HepG2 (cell line): ENCODE results near the gene NDUFV1. TPM values are rescaled to one million over a fixed set of nuclear protein-coding genes. Genes with fewer than 3 reads are reported as not detected.
A peak's percentile ranks its signal among the peaks of the same experiment; 100 is the strongest.

Source experiments
- CSRNP2 ChIP-seq: sonication (generic); formaldehyde crosslinking; conservative IDR thresholded peaks from 2 replicates; pipeline ENCODE4 v1.8.0; 2022; ENCODE audit warnings: low read depth, missing genetic modification reagents
- GMEB1 ChIP-seq: sonication (generic); formaldehyde crosslinking; IDR thresholded peaks from 2 replicates; pipeline ENCODE4 v1.5.1; 2020; ENCODE audit warnings: missing genetic modification reagents, mild to moderate bottlenecking, borderline replicate concordance
- HDAC1 ChIP-seq: sonication (generic); formaldehyde crosslinking; IDR thresholded peaks from 2 replicates; pipeline ENCODE4 v1.5.1; 2020; ENCODE audit warnings: mild to moderate bottlenecking, missing genetic modification reagents
- ISL2 ChIP-seq: sonication (generic); formaldehyde crosslinking; IDR thresholded peaks from 2 replicates; pipeline ENCODE4 v1.5.0; 2020; ENCODE audit warnings: missing genetic modification reagents
- KLF12 ChIP-seq: sonication (generic); formaldehyde crosslinking; IDR thresholded peaks from 2 replicates; pipeline ENCODE4 v1.4.0; 2020; ENCODE audit warnings: missing genetic modification reagents, borderline replicate concordance
- NFAT5 ChIP-seq: sonication (generic); formaldehyde crosslinking; IDR thresholded peaks from 2 replicates; pipeline ENCODE4 v1.4.0; 2020; ENCODE audit warnings: missing genetic modification reagents
- PHB2 ChIP-seq: fragments of 450-650 bp; IDR thresholded peaks from 2 replicates; pipeline ENCODE4 v1.6.1; 2018; ENCODE audit not compliant: partially characterized antibody
- SPEN ChIP-seq: sonication (generic); formaldehyde crosslinking; IDR thresholded peaks from 2 replicates; pipeline ENCODE4 v1.5.1; 2020; ENCODE audit warnings: low read depth, mild to moderate bottlenecking, missing genetic modification reagents
- SSRP1 ChIP-seq: IDR thresholded peaks from 2 replicates; pipeline ENCODE4 v1.6.1; 2016; ENCODE audit warnings: control low read depth
- ZNF10 ChIP-seq: sonication (generic); formaldehyde crosslinking; IDR thresholded peaks from 2 replicates; pipeline ENCODE4 v1.4.0; 2020; ENCODE audit warnings: mild to moderate bottlenecking, low read depth, missing genetic modification reagents, borderline replicate concordance
- ZNF597 ChIP-seq: sonication (generic); formaldehyde crosslinking; IDR thresholded peaks from 2 replicates; pipeline ENCODE4 v1.5.0; 2020; ENCODE audit warnings: missing genetic modification reagents
- ZNF75D ChIP-seq: sonication (generic); formaldehyde crosslinking; IDR thresholded peaks from 2 replicates; pipeline ENCODE4 v1.8.1; 2023; ENCODE audit warnings: missing genetic modification reagents, mild to moderate bottlenecking, borderline replicate concordance
- ZNF782 ChIP-seq: sonication (generic); formaldehyde crosslinking; IDR thresholded peaks from 2 replicates; pipeline ENCODE4 v1.4.0; 2020; ENCODE audit warnings: missing genetic modification reagents, mild to moderate bottlenecking, borderline replicate concordance
- ZNF891 ChIP-seq: sonication (generic); formaldehyde crosslinking; IDR thresholded peaks from 2 replicates; pipeline ENCODE4 v1.5.0; 2020; ENCODE audit warnings: mild to moderate bottlenecking, missing genetic modification reagents
- polyA plus RNA-seq, 8 experiments: library from polyadenylated mRNA; depleted of rRNA in 3 of 8; stranded (reverse) in 7 of 8; unstranded in 1 of 8; fragments of >200 nt; fragmentation: Illumina TruSeq in 4 of 8; extraction: Trizol in 4 of 8; gene quantifications; 2 replicates each; pipeline versions ENCODE4 v1.2.1 to v1.2.3, GENCODE V29; 2011 to 2016; ENCODE audit warnings: low read depth in 4 of 8, missing spikeins in 1 of 8, mixed read lengths in 1 of 8; ENCODE audit not compliant: insufficient read depth in 1 of 8
- total RNA-seq, 5 experiments: library from RNA; depleted of rRNA; stranded (reverse); fragments of >200 nt; fragmentation: Illumina TruSeq; extraction: Trizol; gene quantifications; 2 replicates each; pipeline ENCODE4 v1.2.3, GENCODE V29; 2016; ENCODE audit warnings: low read depth in 1 of 5
- TF ChIP-seq, protein P1 (sequence below): sonication (generic); formaldehyde crosslinking; conservative IDR thresholded peaks from 2 replicates; pipeline ENCODE4 v1.8.0; 2022; ENCODE audit warnings: mild to moderate bottlenecking, moderate library complexity, missing genetic modification reagents
- TF ChIP-seq, protein P2 (sequence below): sonication (generic); formaldehyde crosslinking; IDR thresholded peaks from 2 replicates; pipeline ENCODE4 v1.4.0; 2020; ENCODE audit warnings: missing genetic modification reagents

The NDUFV1 gene
- total and polyA plus RNA-seq, 2 of the 13 experiments (the other 11 are each of a cell fraction or from before 2014, with no cell fraction given), result 88.9 to 137 TPM

- TF ChIP-seq, protein P1, sequence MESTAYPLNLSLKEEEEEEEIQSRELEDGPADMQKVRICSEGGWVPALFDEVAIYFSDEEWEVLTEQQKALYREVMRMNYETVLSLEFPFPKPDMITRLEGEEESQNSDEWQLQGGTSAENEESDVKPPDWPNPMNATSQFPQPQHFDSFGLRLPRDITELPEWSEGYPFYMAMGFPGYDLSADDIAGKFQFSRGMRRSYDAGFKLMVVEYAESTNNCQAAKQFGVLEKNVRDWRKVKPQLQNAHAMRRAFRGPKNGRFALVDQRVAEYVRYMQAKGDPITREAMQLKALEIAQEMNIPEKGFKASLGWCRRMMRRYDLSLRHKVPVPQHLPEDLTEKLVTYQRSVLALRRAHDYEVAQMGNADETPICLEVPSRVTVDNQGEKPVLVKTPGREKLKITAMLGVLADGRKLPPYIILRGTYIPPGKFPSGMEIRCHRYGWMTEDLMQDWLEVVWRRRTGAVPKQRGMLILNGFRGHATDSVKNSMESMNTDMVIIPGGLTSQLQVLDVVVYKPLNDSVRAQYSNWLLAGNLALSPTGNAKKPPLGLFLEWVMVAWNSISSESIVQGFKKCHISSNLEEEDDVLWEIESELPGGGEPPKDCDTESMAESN (CRISPR knock-in tag), result peak; percentile 91
- no peak for TF ChIP-seq ZNF75D (CRISPR knock-in tag)
- no peak for TF ChIP-seq CSRNP2 (CRISPR knock-in tag)
- peak; percentile 68; the same call in 1 of the 2 replicates for TF ChIP-seq ZNF782
- TF ChIP-seq ISL2, result peak; percentile 81
- TF ChIP-seq HDAC1, result peak; percentile 92
- no peak for TF ChIP-seq ZNF891 (CRISPR knock-in tag)
- no peak for TF ChIP-seq ZNF10 (CRISPR knock-in tag)
- TF ChIP-seq PHB2, result no peak
- no peak for TF ChIP-seq ZNF597 (CRISPR knock-in tag)
- TF ChIP-seq, protein P2, sequence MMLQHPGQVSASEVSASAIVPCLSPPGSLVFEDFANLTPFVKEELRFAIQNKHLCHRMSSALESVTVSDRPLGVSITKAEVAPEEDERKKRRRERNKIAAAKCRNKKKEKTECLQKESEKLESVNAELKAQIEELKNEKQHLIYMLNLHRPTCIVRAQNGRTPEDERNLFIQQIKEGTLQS (CRISPR knock-in tag), result no peak
- no peak for TF ChIP-seq KLF12
- TF ChIP-seq SPEN (CRISPR knock-in tag), result peak; percentile 86
- peak; percentile 99 for TF ChIP-seq GMEB1 (CRISPR knock-in tag)
- TF ChIP-seq NFAT5 (CRISPR knock-in tag), result peak; percentile 75; the same call in 1 of the 2 replicates
- no peak for TF ChIP-seq SSRP1 (CRISPR knock-in tag)
Measured at GRCh38 chr11:67606492-67607295, at the start of gene NDUFV1 (continued).
